T-cell (primary cell): Measurements from ENCODE around the gene IQSEC2. TPM values are rescaled to one million over a fixed set of nuclear protein-coding genes. Genes with fewer than 3 reads are reported as not detected.

ENCODE experiments used
- ATAC-seq, 4 experiments: fragments of 200-7000 bp in 3 of 4; fragments of 150-1000 bp in 1 of 4; cut with Tn5 transposase; replicated peaks in 1 of 4; 1 replicate in 3 of 4; 2 replicates in 1 of 4; pipeline ENCODE4 v1.10.0; 2021; ENCODE audit warnings: moderate library complexity in 3 of 4, mild to moderate bottlenecking in 2 of 4, moderate number of reproducible peaks in 1 of 4
- CTCF ChIA-PET, 2 donors: fragments of 300-600 bp; sonication (Branson Sonifier 250); formaldehyde crosslinking; loops; one replicate each; lab custom pipeline; 2022; ENCODE audit warnings: antibody characterized with exemption in 2 of 2; lab: Charles Lee
- POLR2A ChIA-PET, 2 donors: fragments of 300-600 bp; sonication (Branson Sonifier 250); formaldehyde crosslinking; loops; one replicate each; lab custom pipeline; 2022; ENCODE audit warnings: antibody characterized with exemption in 2 of 2; lab: Charles Lee
- DNase-seq, 35 experiments: peaks; one replicate each; pipeline versions ENCODE4 v3.0.0 to v3.0.0-alpha.2; 2013 to 2023
- H3K27ac ChIP-seq: one replicate; pipeline ENCODE4 v1.5.1; 2013; ENCODE audit warnings: low read length
- H3K27me3 ChIP-seq, 2 experiments: replicated peaks in 1 of 2; 1 replicate in 1 of 2; 2 replicates in 1 of 2; pipeline versions ENCODE4 v1.6.1 to v1.7.0; 2013; ENCODE audit warnings: low read length in 1 of 2, mixed read lengths in 1 of 2; ENCODE audit not compliant: control insufficient read depth in 2 of 2, insufficient read depth in 2 of 2; ENCODE audit errors: extremely low read depth in 1 of 2
- H3K36me3 ChIP-seq, 2 donors: 1 replicate in 1 of 2; 2 replicates in 1 of 2; pipeline versions ENCODE4 v1.6.1 to v1.7.0; 2013; ENCODE audit warnings: low read length in 1 of 2; ENCODE audit not compliant: control insufficient read depth in 2 of 2, insufficient read depth in 1 of 2; ENCODE audit errors: extremely low read depth in 1 of 2
- H3K4me1 ChIP-seq, 2 experiments: 1 replicate in 1 of 2; 2 replicates in 1 of 2; pipeline versions ENCODE4 v1.6.1 to v1.7.0; 2013; ENCODE audit warnings: low read length in 2 of 2, mixed read lengths in 1 of 2; ENCODE audit not compliant: insufficient read depth in 2 of 2, control insufficient read depth in 1 of 2; ENCODE audit errors: extremely low read depth in 1 of 2
- H3K4me3 ChIP-seq, 2 donors: 1 replicate in 1 of 2; 2 replicates in 1 of 2; pipeline versions ENCODE4 v1.5.1 to v1.7.0; 2013; ENCODE audit warnings: mild to moderate bottlenecking in 2 of 2, low read length in 1 of 2, moderate library complexity in 1 of 2; ENCODE audit not compliant: control insufficient read depth in 1 of 2; ENCODE audit errors: extremely low read depth in 1 of 2
- H3K9me3 ChIP-seq: 2 replicates; pipeline ENCODE4 v1.7.0; 2013
- H3K27ac Mint-ChIP-seq, 2 donors: one replicate each; pipeline ENCODE4 v1.8.0; 2020 to 2021; ENCODE audit warnings: mild to moderate bottlenecking in 2 of 2, mixed read lengths in 2 of 2
- H3K27me3 Mint-ChIP-seq, 2 donors: one replicate each; pipeline ENCODE4 v1.8.0; 2021 to 2022; ENCODE audit warnings: mixed read lengths in 2 of 2
- H3K36me3 Mint-ChIP-seq: one replicate; pipeline ENCODE4 v1.8.0; 2021; ENCODE audit warnings: mixed read lengths
- H3K4me1 Mint-ChIP-seq, 3 donors: one replicate each; pipeline ENCODE4 v1.8.0; 2020 to 2022; ENCODE audit warnings: mixed read lengths in 3 of 3, mild to moderate bottlenecking in 1 of 3
- H3K4me3 Mint-ChIP-seq, 3 donors: one replicate each; pipeline ENCODE4 v1.8.0; 2020 to 2022; ENCODE audit warnings: mild to moderate bottlenecking in 3 of 3, mixed read lengths in 3 of 3, moderate library complexity in 3 of 3
- H3K9me3 Mint-ChIP-seq, 3 donors: one replicate each; pipeline ENCODE4 v1.8.0; 2020 to 2022; ENCODE audit warnings: mixed read lengths in 3 of 3
- WGBS: methylation state at CpG from one replicate; pipeline ENCODE4 v1.1.5; 2013; ENCODE audit warnings: missing lambda C conversion rate; ENCODE audit not compliant: insufficient coverage; 5-methylcytosine and 5-hydroxymethylcytosine counted together
- total RNA-seq, 35 experiments: library from RNA in 6 of 35; stranded (reverse) in 6 of 35; fragments of 120-200 nt in 1 of 35; gene quantifications; one replicate each; pipeline versions ENCODE4 v1.2.1 to v1.2.4 and lab custom pipeline; 2013 to 2026

The IQSEC2 gene
- total RNA-seq, 5 donors from 2014 or later (not counting 1 experiment from before 2014, with no cell fraction given) = 1.2 to 2.0 (median 1.4) TPM

GRCh38 chrX:53257166-53257565 lies 24.2 kb downstream of the IQSEC2 start:
- no peaks in the 10 kb centered on the region for H3K27me3 ChIP-seq
- CTCF ChIA-PET = no interaction called here
- no peak overlapping the region for H3K27ac ChIP-seq
- no peaks in the 10 kb centered on the region for H3K9me3 ChIP-seq
- no peak overlapping the region for H3K4me3 Mint-ChIP-seq
- H3K4me1 ChIP-seq = peaks cover 0 to 12% of the 10 kb centered on the region in 2 experiments
- no peak for DNase-seq
- H3K36me3 ChIP-seq = no peaks in the 10 kb centered on the region
- peaks cover 0 to 15% of the 10 kb centered on the region in 2 donors for H3K27me3 Mint-ChIP-seq
- WGBS = 100% methylated on average over 3 of the region's 13 CpGs
- H3K9me3 Mint-ChIP-seq = no peaks in the 10 kb centered on the region
- no peak overlapping the region for H3K27ac Mint-ChIP-seq
- ATAC-seq = no peak
- peaks cover 10 to 13% (median 11%) of the 10 kb centered on the region in 3 donors for H3K4me1 Mint-ChIP-seq
- H3K4me3 ChIP-seq = no peak overlapping the region
- POLR2A ChIA-PET = no interaction called here
- H3K36me3 Mint-ChIP-seq = no peaks in the 10 kb centered on the region

- Histone ChIP-seq H3K27me3 (no peaks in the 10 kb centered on the region), H3K27ac (no peak overlapping the region), H3K4me1 (peaks cover 0 to 6% of the 10 kb centered on the region in 2 experiments), H3K4me3 (no peak overlapping the region), H3K9me3 (no peaks in the 10 kb centered on the region), H3K36me3 (no peaks in the 10 kb centered on the region)
- Mint-ChIP-seq H3K27ac (no peak overlapping the region), H3K9me3 (no peaks in the 10 kb centered on the region), H3K4me1 (peaks cover 3 to 6% (median 5%) of the 10 kb centered on the region in 3 donors), H3K36me3 (no peaks in the 10 kb centered on the region), H3K27me3 (peaks cover 0 to 15% of the 10 kb centered on the region in 2 donors), H3K4me3 (no peak overlapping the region)
- ATAC-seq = no peak
- WGBS = 79% methylated on average over 5 of the region's 17 CpGs
- POLR2A ChIA-PET = no interaction called here
- CTCF ChIA-PET = no interaction called here
- DNase-seq = no peak
Observed at GRCh38 chrX:53256446-53257041, 24.8 kb downstream of the IQSEC2 start.

- Histone ChIP-seq H3K27me3 (no peaks in the 10 kb centered on the region), H3K4me1 (no peaks in the 10 kb centered on the region), H3K36me3 (no peaks in the 10 kb centered on the region), H3K27ac (no peak overlapping the region), H3K9me3 (no peaks in the 10 kb centered on the region), H3K4me3 (no peak overlapping the region)
- H3K4me3 Mint-ChIP-seq = no peak overlapping the region
- no peaks in the 10 kb centered on the region for H3K9me3 Mint-ChIP-seq
- no peak overlapping the region for H3K27ac Mint-ChIP-seq
- H3K4me1 Mint-ChIP-seq = peaks cover 0 to 3% (median 0%) of the 10 kb centered on the region in 3 donors
- ATAC-seq (no peak), DNase-seq (no peak)
- no CpG with 5 or more reads among the region's 9 CpGs for WGBS
- peaks cover 0 to 15% of the 10 kb centered on the region in 2 donors for H3K27me3 Mint-ChIP-seq
- CTCF ChIA-PET = no interaction called here
- H3K36me3 Mint-ChIP-seq = no peaks in the 10 kb centered on the region
- POLR2A ChIA-PET = no interaction called here
Observed at GRCh38 chrX:53255738-53256191, 25.6 kb downstream of the IQSEC2 start.

GRCh38 chrX:53254570-53255461 lies 26.6 kb downstream of the IQSEC2 start:
- H3K4me1 ChIP-seq = no peaks in the 10 kb centered on the region
- Mint-ChIP-seq H3K27ac (no peak overlapping the region), H3K27me3 (peaks cover 0 to 15% of the 10 kb centered on the region in 2 donors), H3K9me3 (no peaks in the 10 kb centered on the region), H3K4me3 (no peak overlapping the region), H3K36me3 (no peaks in the 10 kb centered on the region), H3K4me1 (no peaks in the 10 kb centered on the region)
- DNase-seq = no peak
- ATAC-seq = no peak
- POLR2A ChIA-PET = no interaction called here
- H3K9me3 ChIP-seq = no peaks in the 10 kb centered on the region
- WGBS = 97% methylated on average over 5 of the region's 22 CpGs
- no peak overlapping the region for H3K4me3 ChIP-seq
- H3K36me3 ChIP-seq = no peaks in the 10 kb centered on the region
- H3K27ac ChIP-seq = no peak overlapping the region
- CTCF ChIA-PET = interaction anchor here in 1 of 2 donors (0.6 kb wide), 1 partner anchor 10 kb away, joined by 4 read pairs; no protein-coding TSS in a partner anchor
- no peaks in the 10 kb centered on the region for H3K27me3 ChIP-seq

- Mint-ChIP-seq H3K9me3 (no peaks in the 10 kb centered on the region), H3K36me3 (no peaks in the 10 kb centered on the region), H3K4me3 (no peak overlapping the region), H3K4me1 (no peaks in the 10 kb centered on the region), H3K27me3 (peaks cover 0 to 15% of the 10 kb centered on the region in 2 donors), H3K27ac (no peak overlapping the region)
- DNase-seq (no peak), ATAC-seq (no peak)
- Histone ChIP-seq H3K27ac (no peak overlapping the region), H3K4me1 (no peaks in the 10 kb centered on the region), H3K27me3 (no peaks in the 10 kb centered on the region), H3K4me3 (no peak overlapping the region), H3K36me3 (no peaks in the 10 kb centered on the region), H3K9me3 (no peaks in the 10 kb centered on the region)
- ChIA-PET CTCF (interaction anchor here in 1 of 2 donors (0.5 kb wide), 1 partner anchor 238 kb away, joined by 8 read pairs; no protein-coding TSS in a partner anchor), POLR2A (interaction anchor here (0.7 kb wide), 2 partner anchors 15 to 193 kb away, joined by 4 to 6 read pairs; no protein-coding TSS in a partner anchor)
- no CpG with 5 or more reads among the region's 3 CpGs for WGBS
Observed at GRCh38 chrX:53253293-53254020, 27.9 kb downstream of the IQSEC2 start.

- H3K27ac Mint-ChIP-seq = no peak overlapping the region
- no peaks in the 10 kb centered on the region for H3K27me3 ChIP-seq
- H3K9me3 Mint-ChIP-seq = no peaks in the 10 kb centered on the region
- no peaks in the 10 kb centered on the region for H3K4me1 ChIP-seq
- no peaks in the 10 kb centered on the region for H3K36me3 Mint-ChIP-seq
- H3K4me3 Mint-ChIP-seq = no peak overlapping the region
- no peak for ATAC-seq
- no peak for DNase-seq
- no peaks in the 10 kb centered on the region for H3K4me1 Mint-ChIP-seq
- no peak overlapping the region for H3K27ac ChIP-seq
- H3K9me3 ChIP-seq = no peaks in the 10 kb centered on the region
- no peaks in the 10 kb centered on the region for H3K36me3 ChIP-seq
- WGBS = no CpG with 5 or more reads among the region's 2 CpGs
- H3K4me3 ChIP-seq = no peak overlapping the region
- peaks cover 0 to 9% of the 10 kb centered on the region in 2 donors for H3K27me3 Mint-ChIP-seq
- CTCF ChIA-PET = no interaction called here
- POLR2A ChIA-PET = no interaction called here
Observed at GRCh38 chrX:53251307-53251706, 30.1 kb downstream of the IQSEC2 start.
